ENCODE data around the gene CIDEC. TPM values are rescaled to one million over a fixed set of nuclear protein-coding genes. Genes with fewer than 3 reads are reported as not detected.

The CIDEC gene
- total and polyA plus RNA-seq, 9 of the 15 experiments (the other 6 are each of a cell fraction or from before 2014, with no cell fraction given): not detected

GRCh38 chr3:9859530-9860025 is 20.5 kb downstream of the CIDEC start (continued):
- TF ChIP-seq DMBX1 (CRISPR knock-in tag; IDR thresholded peaks at IDR 0.05; ENCODE audit: borderline replicate concordance) (no peak), SNRNP70 (optimal IDR thresholded peaks at IDR 0.05; ENCODE audit: low read depth, low read length) (no peak), FOXJ3 (CRISPR knock-in tag; IDR thresholded peaks at IDR 0.05) (no peak), SIN3A (IDR thresholded peaks at IDR 0.05; ENCODE audit: borderline replicate concordance in 2 of 2, control insufficient read depth in 1 of 2, low read depth in 2 of 2, low read length in 2 of 2) (no peak), TFAP4 (CRISPR knock-in tag; IDR thresholded peaks at IDR 0.05; ENCODE audit: borderline replicate concordance) (no peak), MLLT1 (IDR thresholded peaks at IDR 0.05) (no peak)
- TF ChIP-seq, protein P1, sequence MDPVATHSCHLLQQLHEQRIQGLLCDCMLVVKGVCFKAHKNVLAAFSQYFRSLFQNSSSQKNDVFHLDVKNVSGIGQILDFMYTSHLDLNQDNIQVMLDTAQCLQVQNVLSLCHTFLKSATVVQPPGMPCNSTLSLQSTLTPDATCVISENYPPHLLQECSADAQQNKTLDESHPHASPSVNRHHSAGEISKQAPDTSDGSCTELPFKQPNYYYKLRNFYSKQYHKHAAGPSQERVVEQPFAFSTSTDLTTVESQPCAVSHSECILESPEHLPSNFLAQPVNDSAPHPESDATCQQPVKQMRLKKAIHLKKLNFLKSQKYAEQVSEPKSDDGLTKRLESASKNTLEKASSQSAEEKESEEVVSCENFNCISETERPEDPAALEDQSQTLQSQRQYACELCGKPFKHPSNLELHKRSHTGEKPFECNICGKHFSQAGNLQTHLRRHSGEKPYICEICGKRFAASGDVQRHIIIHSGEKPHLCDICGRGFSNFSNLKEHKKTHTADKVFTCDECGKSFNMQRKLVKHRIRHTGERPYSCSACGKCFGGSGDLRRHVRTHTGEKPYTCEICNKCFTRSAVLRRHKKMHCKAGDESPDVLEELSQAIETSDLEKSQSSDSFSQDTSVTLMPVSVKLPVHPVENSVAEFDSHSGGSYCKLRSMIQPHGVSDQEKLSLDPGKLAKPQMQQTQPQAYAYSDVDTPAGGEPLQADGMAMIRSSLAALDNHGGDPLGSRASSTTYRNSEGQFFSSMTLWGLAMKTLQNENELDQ (CRISPR knock-in tag; IDR thresholded peaks at IDR 0.05; ENCODE audit: borderline replicate concordance): no peak
